Aorta (tissue), 5 donors: Measurements from ENCODE around the gene MOB3C. TPM values are rescaled to one million over a fixed set of nuclear protein-coding genes. Genes with fewer than 3 reads are reported as not detected.
"Not testable (repeated sequence)": the region's sequence is repeated elsewhere in the genome, so short reads cannot be mapped to it uniquely, and the experiment has no call there.

ENCODE experiments used
- ATAC-seq: fragments of 200-7000 bp; cut with Tn5 transposase; one replicate; pipeline ENCODE4 v1.9.1; 2022; ENCODE audit warnings: moderate library complexity; ENCODE audit not compliant: low FRiP score
- DNase-seq, 2 donors: peaks; one replicate each; pipeline ENCODE4 v3.0.0-alpha.2; 2020
- H3K27ac ChIP-seq, 2 donors: one replicate each; pipeline ENCODE4 v1.5.1; 2013; ENCODE audit warnings: low read length in 2 of 2, mild to moderate bottlenecking in 2 of 2, moderate library complexity in 2 of 2, control low read depth in 1 of 2, inconsistent platforms in 1 of 2, low read depth in 1 of 2
- H3K27me3 ChIP-seq, 2 donors: one replicate each; pipeline ENCODE4 v1.6.1; 2013; ENCODE audit warnings: control low read depth in 1 of 2, low read length in 1 of 2, mild to moderate bottlenecking in 1 of 2, moderate library complexity in 1 of 2; ENCODE audit not compliant: insufficient read depth in 2 of 2, control insufficient read depth in 1 of 2
- H3K36me3 ChIP-seq, 2 donors: one replicate each; pipeline ENCODE4 v1.6.1; 2013; ENCODE audit warnings: control low read depth in 1 of 2, low read length in 1 of 2, mild to moderate bottlenecking in 1 of 2; ENCODE audit not compliant: insufficient read depth in 2 of 2, control insufficient read depth in 1 of 2
- H3K4me1 ChIP-seq, 2 donors: one replicate each; pipeline ENCODE4 v1.6.1; 2013; ENCODE audit warnings: low read length in 2 of 2, control low read depth in 1 of 2, mild to moderate bottlenecking in 1 of 2, moderate library complexity in 1 of 2; ENCODE audit not compliant: insufficient read depth in 2 of 2, control insufficient read depth in 1 of 2
- H3K4me3 ChIP-seq, 2 donors: one replicate each; pipeline ENCODE4 v1.5.1; 2013; ENCODE audit warnings: low read length in 2 of 2, control low read depth in 1 of 2, mild to moderate bottlenecking in 1 of 2
- H3K9me3 ChIP-seq: one replicate; pipeline ENCODE4 v1.6.1; 2013; ENCODE audit warnings: mild to moderate bottlenecking, low read length; ENCODE audit not compliant: control insufficient read depth
- WGBS, 2 donors: extraction: QIAGEN DNeasy Blood & Tissue Kit; methylation state at CpG; one replicate each; pipeline ENCODE4 v1.1.7; 2013; 5-methylcytosine and 5-hydroxymethylcytosine counted together
- intact Hi-C, 2 donors: fragments of 100-400 bp; cut with DNase I; formaldehyde crosslinking; loops; one replicate each; pipeline versions ENCODE4 v1.14.2 to v1.15.0; 2022
- long read RNA-seq, 2 donors: library from polyadenylated mRNA; unstranded; transcript quantifications; one replicate each; pipeline ENCODE4 v2.0.0, GENCODE V29; 2020 to 2021
- polyA plus RNA-seq, 2 donors: library from polyadenylated mRNA; stranded (reverse); fragments of 200-250 nt; gene quantifications; one replicate each; pipeline ENCODE4 v1.2.3, GENCODE V29; 2013
- total RNA-seq, 2 donors: library from RNA; stranded (reverse); fragmentation: NEBNext Ultra II Directional; extraction: Animal tissue kit (Norgen Biotek cat#: 25700); gene quantifications; one replicate each; pipeline ENCODE4 v1.2.1, GENCODE V29; 2021
- donor health status: healthy with polysubstance abuse.
- donor health status: Bipolar disorder and iron deficiency.
- donor health status: DM: no; HTN: no; CAD: no.
- donor health status: DM: no; HTN: no; CAD: no.
- donor health status: DM: yes; HTN: yes; CAD: no.

Gene MOB3C
- total RNA-seq (10 to 100 TPM; 23.2 to 31.2 TPM), polyA plus RNA-seq (10 to 100 TPM; 14.8 to 17.8 TPM)
- long read RNA-seq, donor 1, full-length matches to known transcripts: 64 of 77 reads
- long read RNA-seq, donor 1, partial matches to known transcripts: 2 of 77 reads
- long read RNA-seq, donor 1, other reads (novel, unspliced or antisense): 11 of 77 reads
- long read RNA-seq, donor 2, full-length matches to known transcripts: 10 of 14 reads
- long read RNA-seq, donor 2, partial matches to known transcripts: 1 of 14 reads
- long read RNA-seq, donor 2, other reads (novel, unspliced or antisense): 3 of 14 reads

DNA sequence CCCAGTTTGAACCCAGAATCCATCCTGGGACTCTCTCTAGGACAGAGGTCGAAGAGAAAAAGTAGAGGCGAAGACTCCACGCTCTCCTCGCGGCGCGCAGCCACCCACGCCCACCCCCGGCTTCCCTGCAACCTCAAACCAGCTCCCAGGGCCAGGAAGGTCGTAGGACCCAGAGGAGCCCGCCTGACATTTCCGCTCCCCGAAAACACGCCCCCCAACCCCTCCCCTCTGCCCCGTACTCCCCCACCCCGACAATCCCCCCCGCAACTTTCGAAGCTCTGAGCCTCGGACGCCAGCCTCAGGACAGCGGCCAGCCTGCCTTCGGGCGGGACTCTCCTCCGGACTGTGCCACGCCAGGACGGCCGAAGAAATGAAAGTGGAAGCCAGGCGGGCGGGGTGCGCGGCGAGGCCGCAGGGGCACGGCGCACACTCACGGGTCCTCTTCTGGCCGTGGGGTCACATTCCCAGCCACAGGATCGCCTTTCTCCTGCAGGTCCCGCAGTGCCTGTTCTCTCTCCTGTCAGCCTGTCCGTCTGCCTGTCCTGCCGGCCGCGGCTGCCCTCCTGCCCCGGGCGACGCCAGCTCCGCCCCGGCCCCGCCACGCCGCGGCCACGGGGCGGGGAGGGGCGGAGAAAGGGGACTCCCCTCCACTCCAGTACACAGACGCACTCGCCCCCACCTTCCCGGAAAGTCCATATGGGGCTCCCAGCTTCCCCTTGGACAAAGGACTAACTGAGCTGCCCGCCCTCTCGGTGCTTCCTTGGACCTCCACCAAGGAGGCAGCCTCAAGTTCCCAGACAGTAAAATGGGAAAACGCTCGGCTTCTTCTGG lies at the start of gene MOB3C:
TSS of gene MOB3C (minus strand) at position 535 of the 831 bp plus-strand sequence. CDS start 3,490 bp downstream, outside the sequence.
- WGBS, 2 donors: 0 to 1% methylated on average over 46 to 62 of the region's 62 CpGs
- peak within 1 kb of the TSS; percentile 23 to 90 for H3K27ac ChIP-seq
- intact Hi-C loops: loop anchor here (5.0 to 10.0 kb wide), 3 partner anchors 48 to 108 kb away; partner anchors contain the start of gene ATPAF1 (in 2 of the 2)
- no peaks in the 10 kb centered on the region for H3K4me1 ChIP-seq
- H3K27me3 ChIP-seq: no peaks in the 10 kb centered on the region
- ATAC-seq (peak; percentile 93), DNase-seq (peak; percentile 92 to 95)
- no peaks in the 10 kb centered on the region for H3K36me3 ChIP-seq
- H3K4me3 ChIP-seq: peak within 1 kb of the TSS; percentile 75 to 80
- H3K9me3 ChIP-seq: no peaks in the 10 kb centered on the region

DNA sequence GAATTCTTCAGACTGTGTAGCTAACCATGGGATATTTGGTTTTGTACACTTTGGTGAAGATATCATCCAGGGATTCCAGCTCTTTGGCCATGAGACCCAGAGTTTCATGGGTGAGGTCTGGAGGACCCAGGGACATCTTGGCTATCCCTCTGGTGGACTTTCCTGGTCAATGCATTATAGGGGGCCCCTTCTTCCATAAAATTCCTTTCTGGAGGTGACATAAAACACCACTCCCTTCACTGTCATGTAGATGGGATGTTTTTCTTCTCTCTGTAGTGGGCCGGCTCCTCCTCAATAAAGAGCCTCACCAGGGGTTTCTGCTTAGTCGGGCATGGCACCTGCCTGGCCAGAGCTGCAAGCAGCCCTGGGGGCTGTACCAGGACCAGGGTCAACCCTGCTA lies 49.4 kb upstream of the MOB3C start:
- Histone ChIP-seq H3K9me3 (no peaks in the 10 kb centered on the region), H3K4me3 (no peak overlapping the region), H3K27ac (no peak overlapping the region), H3K4me1 (peaks cover 0 to 11% of the 10 kb centered on the region in 2 donors), H3K36me3 (no peaks in the 10 kb centered on the region), H3K27me3 (no peaks in the 10 kb centered on the region)
- intact Hi-C loops: loop anchor here (5.0 to 10.0 kb wide), 2 partner anchors 49 to 51 kb away; partner anchors contain the start of gene MOB3C (in 2 of the 2)
- WGBS, 2 donors: 60 to 73% methylated on average over 2 of the region's 2 CpGs
- no peak for ATAC-seq
- DNase-seq: no peak

- H3K4me3 ChIP-seq, H3K27ac ChIP-seq, DNase-seq, H3K36me3 ChIP-seq, H3K27me3 ChIP-seq, ATAC-seq, H3K9me3 ChIP-seq: not testable (repeated sequence)
- intact Hi-C loops: loop anchor here in 1 of 2 donors (10.0 kb wide), 1 partner anchor 48 kb away; the partner anchor contains the start of gene MOB3C
- 96 to 100% methylated on average over 4 to 5 of the region's 5 CpGs for WGBS, 2 donors
- H3K4me1 ChIP-seq: peaks cover 0 to 11% of the 10 kb centered on the region in 2 donors
These were observed 46.3 kb upstream of the MOB3C start for GRCh38 chr1:46662919-46663318.

DNA sequence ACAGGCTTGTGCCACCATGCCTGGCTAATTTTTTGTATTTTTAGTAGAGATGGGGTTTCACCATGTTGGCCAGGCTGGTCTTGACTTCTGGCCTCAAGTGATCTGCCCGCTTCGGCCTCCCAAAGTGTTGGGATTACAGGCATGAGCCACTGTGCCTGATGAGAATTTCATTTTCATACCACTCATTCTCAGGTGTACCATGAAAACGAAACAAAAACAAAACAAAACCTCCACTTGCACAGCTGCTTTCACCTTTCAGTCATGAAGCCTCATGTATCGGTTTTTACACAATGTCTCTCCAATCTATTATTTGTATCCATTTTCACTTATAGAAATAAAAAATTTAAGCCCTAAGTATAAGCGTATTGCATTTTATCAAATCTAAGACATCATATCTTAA lies 43.5 kb upstream of the MOB3C start:
- not testable (repeated sequence) for H3K4me1 ChIP-seq, H3K36me3 ChIP-seq, DNase-seq, H3K9me3 ChIP-seq, H3K27me3 ChIP-seq, H3K4me3 ChIP-seq, H3K27ac ChIP-seq, ATAC-seq
- intact Hi-C loops: loop anchor here in 1 of 2 donors (10.0 kb wide), 1 partner anchor 45 kb away; the partner anchor contains the start of gene MOB3C
- WGBS, 2 donors: 93 to 97% methylated on average over 5 of the region's 5 CpGs

- DNase-seq: no peak
- H3K27ac ChIP-seq: no peak overlapping the region
- ATAC-seq: no peak
- H3K27me3 ChIP-seq: no peaks in the 10 kb centered on the region
- H3K36me3 ChIP-seq: peaks cover 0 to 2% of the 10 kb centered on the region in 2 donors
- intact Hi-C loops: no loop called here
- no peaks in the 10 kb centered on the region for H3K9me3 ChIP-seq
- H3K4me3 ChIP-seq: no peak overlapping the region
- 82 to 89% methylated on average over 2 of the region's 2 CpGs for WGBS, 2 donors
- H3K4me1 ChIP-seq: peaks cover 0 to 2% of the 10 kb centered on the region in 2 donors
These were observed 42.8 kb upstream of the MOB3C start for GRCh38 chr1:46659307-46659870.

DNA sequence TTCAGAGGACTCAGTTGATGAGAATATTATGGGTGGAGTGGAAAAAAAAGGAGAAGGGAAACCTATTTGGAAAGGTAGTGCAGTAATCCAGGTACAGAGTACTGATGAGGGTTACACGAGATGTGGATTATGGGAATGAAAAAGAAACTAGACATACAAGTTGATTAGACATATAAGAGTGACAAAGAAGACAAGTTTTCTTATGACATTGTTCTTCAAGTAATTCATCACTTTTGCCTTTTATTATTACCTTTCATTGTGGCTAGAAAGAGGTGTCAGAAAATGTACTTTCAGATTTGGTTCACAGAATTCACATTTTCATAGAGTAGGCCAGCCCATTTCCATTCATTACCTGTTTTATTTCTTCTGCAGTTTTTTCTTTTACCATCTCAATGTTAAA lies 41.2 kb upstream of the MOB3C start:
- Histone ChIP-seq H3K27ac (no peak overlapping the region), H3K9me3 (no peaks in the 10 kb centered on the region), H3K36me3 (peaks cover 0 to 4% of the 10 kb centered on the region in 2 donors), H3K27me3 (no peaks in the 10 kb centered on the region), H3K4me3 (no peak overlapping the region), H3K4me1 (no peaks in the 10 kb centered on the region)
- no peak for DNase-seq
- 89 to 97% methylated on average over 1 of the region's 1 CpG for WGBS, 2 donors
- intact Hi-C loops: no loop called here
- ATAC-seq: no peak

DNA sequence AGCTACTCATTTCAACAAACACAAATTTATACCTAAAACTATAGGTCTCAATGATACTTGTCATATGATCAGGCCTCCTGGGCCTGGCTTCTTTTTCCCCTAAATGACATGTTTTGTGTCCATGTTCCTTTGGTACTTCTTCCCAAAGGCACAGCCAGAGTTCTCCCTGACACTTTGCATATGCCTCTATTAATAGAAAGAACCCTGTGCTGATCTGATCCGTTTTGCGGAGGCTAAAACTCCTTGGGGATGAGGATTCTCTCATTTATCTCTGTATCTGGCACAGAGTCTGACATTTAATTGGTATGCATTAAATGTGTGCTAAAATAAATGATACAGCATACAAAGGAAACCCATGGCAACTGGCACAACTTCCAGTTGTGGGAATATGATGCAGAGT lies 40.0 kb upstream of the MOB3C start:
- H3K36me3 ChIP-seq: peaks cover 0 to 4% of the 10 kb centered on the region in 2 donors
- intact Hi-C loops: no loop called here
- WGBS, 2 donors: 68 to 74% methylated on average over 2 of the region's 2 CpGs
- H3K4me1 ChIP-seq: no peaks in the 10 kb centered on the region
- no peak overlapping the region for H3K4me3 ChIP-seq
- DNase-seq (no peak), ATAC-seq (no peak)
- H3K27ac ChIP-seq: no peak overlapping the region
- no peaks in the 10 kb centered on the region for H3K27me3 ChIP-seq
- no peaks in the 10 kb centered on the region for H3K9me3 ChIP-seq

DNA sequence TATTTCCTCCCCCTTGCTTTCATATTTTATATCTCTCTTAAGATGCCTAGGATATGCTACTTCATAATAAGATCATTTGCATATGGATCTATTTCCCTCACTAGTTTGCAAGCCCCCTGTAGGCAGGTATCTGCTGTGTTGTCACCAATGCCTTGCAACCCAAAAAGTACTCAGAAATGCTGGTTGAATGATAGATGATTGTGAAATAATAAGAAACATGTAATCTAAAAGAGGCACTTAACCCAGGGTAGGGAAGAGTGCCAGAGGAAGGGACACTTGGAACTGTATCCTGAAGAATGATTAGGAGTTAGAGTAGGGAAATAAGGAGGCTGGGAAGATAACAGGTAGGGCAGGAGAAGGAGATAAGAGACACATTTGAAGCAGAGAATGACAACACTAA lies 39.2 kb upstream of the MOB3C start:
- no peak for ATAC-seq
- H3K27me3 ChIP-seq: no peaks in the 10 kb centered on the region
- H3K4me3 ChIP-seq: no peak overlapping the region
- DNase-seq: no peak
- peaks cover 0 to 4% of the 10 kb centered on the region in 2 donors for H3K36me3 ChIP-seq
- no peaks in the 10 kb centered on the region for H3K9me3 ChIP-seq
- H3K27ac ChIP-seq: no peak overlapping the region
- intact Hi-C loops: no loop called here
- no peaks in the 10 kb centered on the region for H3K4me1 ChIP-seq
